ENCODE results near the gene GUCY1A2. TPM values are rescaled to one million over a fixed set of nuclear protein-coding genes. Genes with fewer than 3 reads are reported as not detected.

The GUCY1A2 gene
- total RNA-seq, 1 experiment from 2014 or later: 0.10 TPM

DNA sequence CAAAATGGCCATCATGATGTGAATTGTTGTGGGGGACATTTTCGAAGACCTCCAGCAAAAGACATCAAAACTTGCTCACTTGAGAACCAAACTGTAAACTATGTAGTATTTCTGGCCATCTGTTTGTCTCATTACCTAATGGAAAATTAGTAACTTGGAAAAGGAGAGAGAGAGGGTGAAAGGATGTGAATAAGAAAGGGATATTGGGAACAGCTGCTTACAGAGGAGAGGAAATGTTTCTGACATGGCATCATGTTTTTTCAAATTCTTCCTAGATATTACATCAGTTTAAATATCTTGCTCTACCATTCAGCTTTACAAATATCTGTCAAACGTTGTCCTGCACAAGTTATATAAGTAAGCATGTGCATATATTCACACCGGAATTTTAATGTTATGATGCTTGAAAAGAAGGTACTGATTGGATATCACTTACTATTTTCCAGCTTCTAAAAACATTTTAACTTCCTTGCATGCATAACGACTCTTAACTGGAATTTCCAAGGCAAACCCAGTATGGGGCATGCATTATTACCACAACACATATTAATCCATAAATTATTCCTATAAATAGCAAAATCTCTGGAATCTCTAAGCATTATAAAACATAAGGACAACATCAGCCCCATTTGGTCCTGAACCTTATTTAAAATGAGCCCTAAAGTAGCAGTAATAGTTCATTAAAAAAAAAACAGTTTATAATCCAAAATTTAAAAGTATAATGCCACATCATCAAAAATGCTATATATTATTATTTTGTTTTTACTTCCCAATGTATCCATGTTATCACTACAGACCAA, 20.0 kb downstream of the GUCY1A2 start:
- Histone ChIP-seq H3K4me3 (replicated peaks in 1 of 2; ENCODE audit: low read depth in 1 of 2, low read length in 2 of 2) (no peak overlapping the region), H3K9me2 (ENCODE audit: insufficient read depth) (no peaks in the 10 kb centered on the region), H3K27me3 (ENCODE audit: insufficient read depth, low read length) (0 out of 2 replicates have a peak, but pooled peaks cover 6% of the 10 kb centered on the region), H3K4me1 (ENCODE audit: control insufficient read depth in 1 of 2, insufficient read depth in 2 of 2, low read length in 2 of 2) (no peaks in the 10 kb centered on the region), H3K36me3 (ENCODE audit: control insufficient read depth in 1 of 2, insufficient read depth in 2 of 2, low read length in 2 of 2) (no peaks in the 10 kb centered on the region), H4K20me1 (ENCODE audit: insufficient read depth) (no peaks in the 10 kb centered on the region), H3K9ac (ENCODE audit: low read length) (no peak overlapping the region), H3K9me3 (ENCODE audit: control insufficient read depth in 1 of 2, insufficient read depth in 1 of 2, low read depth in 1 of 2, low read length in 2 of 2) (no peaks in the 10 kb centered on the region), H3K4me2 (ENCODE audit: low read length) (no peak overlapping the region), H3K79me2 (ENCODE audit: insufficient read depth, low read length) (no peaks in the 10 kb centered on the region), H3K27ac (ENCODE audit: low read depth, low read length) (no peak overlapping the region), H2AFZ (ENCODE audit: low read depth, low read length, poor library complexity, severe bottlenecking) (no peak overlapping the region)
- ChIA-PET POLR2A (no interaction called here), CTCF (no interaction called here), RAD21 (ENCODE audit: low non-redundant PET in 1 of 2, low total read pairs in 2 of 2, uncharacterized antibody in 2 of 2, unreplicated experiment in 2 of 2) (no interaction called here)
- TF ChIP-seq TCF7L2 (IDR thresholded peaks at IDR 0.05; ENCODE audit: borderline replicate concordance, extremely low read depth, insufficient read depth, insufficient read length) (no peak), RAD21 (IDR thresholded peaks at IDR 0.05; ENCODE audit: low read depth) (no peak), YY1 (IDR thresholded peaks at IDR 0.05; ENCODE audit: extremely low read depth, insufficient replicate concordance, low read depth, low read length) (no peak), SIN3A (IDR thresholded peaks at IDR 0.05; ENCODE audit: low read depth) (no peak), JUND (IDR thresholded peaks at IDR 0.05) (no peak), EGR1 (IDR thresholded peaks at IDR 0.05; ENCODE audit: low read depth) (no peak), ZFX (IDR thresholded peaks at IDR 0.05) (no peak), ELF1 (IDR thresholded peaks at IDR 0.05; ENCODE audit: borderline replicate concordance, low read depth) (no peak), EZH2 (IDR thresholded peaks at IDR 0.05) (no peak), POLR2A (IDR thresholded peaks at IDR 0.05; ENCODE audit: borderline replicate concordance, extremely low read depth, insufficient read depth, insufficient read length) (no peak), FOSL1 (IDR thresholded peaks at IDR 0.05; ENCODE audit: low read depth) (no peak), SRF (IDR thresholded peaks at IDR 0.05; ENCODE audit: low read depth) (no peak), CEBPB (IDR thresholded peaks at IDR 0.05; ENCODE audit: low read depth) (no peak), POLR2AphosphoS5 (IDR thresholded peaks at IDR 0.05; ENCODE audit: low read depth, low read length) (no peak), EZH2phosphoT487 (IDR thresholded peaks at IDR 0.05; ENCODE audit: borderline replicate concordance) (no peak)
- TF ChIP-seq, protein P1, sequence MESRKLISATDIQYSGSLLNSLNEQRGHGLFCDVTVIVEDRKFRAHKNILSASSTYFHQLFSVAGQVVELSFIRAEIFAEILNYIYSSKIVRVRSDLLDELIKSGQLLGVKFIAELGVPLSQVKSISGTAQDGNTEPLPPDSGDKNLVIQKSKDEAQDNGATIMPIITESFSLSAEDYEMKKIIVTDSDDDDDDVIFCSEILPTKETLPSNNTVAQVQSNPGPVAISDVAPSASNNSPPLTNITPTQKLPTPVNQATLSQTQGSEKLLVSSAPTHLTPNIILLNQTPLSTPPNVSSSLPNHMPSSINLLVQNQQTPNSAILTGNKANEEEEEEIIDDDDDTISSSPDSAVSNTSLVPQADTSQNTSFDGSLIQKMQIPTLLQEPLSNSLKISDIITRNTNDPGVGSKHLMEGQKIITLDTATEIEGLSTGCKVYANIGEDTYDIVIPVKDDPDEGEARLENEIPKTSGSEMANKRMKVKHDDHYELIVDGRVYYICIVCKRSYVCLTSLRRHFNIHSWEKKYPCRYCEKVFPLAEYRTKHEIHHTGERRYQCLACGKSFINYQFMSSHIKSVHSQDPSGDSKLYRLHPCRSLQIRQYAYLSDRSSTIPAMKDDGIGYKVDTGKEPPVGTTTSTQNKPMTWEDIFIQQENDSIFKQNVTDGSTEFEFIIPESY (IDR thresholded peaks at IDR 0.05; ENCODE audit: extremely low read depth, insufficient replicate concordance, low read length): no peak
- TF ChIP-seq, protein P2, sequence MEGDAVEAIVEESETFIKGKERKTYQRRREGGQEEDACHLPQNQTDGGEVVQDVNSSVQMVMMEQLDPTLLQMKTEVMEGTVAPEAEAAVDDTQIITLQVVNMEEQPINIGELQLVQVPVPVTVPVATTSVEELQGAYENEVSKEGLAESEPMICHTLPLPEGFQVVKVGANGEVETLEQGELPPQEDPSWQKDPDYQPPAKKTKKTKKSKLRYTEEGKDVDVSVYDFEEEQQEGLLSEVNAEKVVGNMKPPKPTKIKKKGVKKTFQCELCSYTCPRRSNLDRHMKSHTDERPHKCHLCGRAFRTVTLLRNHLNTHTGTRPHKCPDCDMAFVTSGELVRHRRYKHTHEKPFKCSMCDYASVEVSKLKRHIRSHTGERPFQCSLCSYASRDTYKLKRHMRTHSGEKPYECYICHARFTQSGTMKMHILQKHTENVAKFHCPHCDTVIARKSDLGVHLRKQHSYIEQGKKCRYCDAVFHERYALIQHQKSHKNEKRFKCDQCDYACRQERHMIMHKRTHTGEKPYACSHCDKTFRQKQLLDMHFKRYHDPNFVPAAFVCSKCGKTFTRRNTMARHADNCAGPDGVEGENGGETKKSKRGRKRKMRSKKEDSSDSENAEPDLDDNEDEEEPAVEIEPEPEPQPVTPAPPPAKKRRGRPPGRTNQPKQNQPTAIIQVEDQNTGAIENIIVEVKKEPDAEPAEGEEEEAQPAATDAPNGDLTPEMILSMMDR (IDR thresholded peaks at IDR 0.05 in 2 of 3, conservative IDR thresholded peaks at IDR 0.05 in 1 of 3; ENCODE audit: borderline replicate concordance in 1 of 3, insufficient read depth in 1 of 3, low read depth in 2 of 3, low read length in 2 of 3): no peak
- TF ChIP-seq, protein P3, sequence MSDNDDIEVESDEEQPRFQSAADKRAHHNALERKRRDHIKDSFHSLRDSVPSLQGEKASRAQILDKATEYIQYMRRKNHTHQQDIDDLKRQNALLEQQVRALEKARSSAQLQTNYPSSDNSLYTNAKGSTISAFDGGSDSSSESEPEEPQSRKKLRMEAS (IDR thresholded peaks at IDR 0.05): no peak
- TF ChIP-seq, protein P4, sequence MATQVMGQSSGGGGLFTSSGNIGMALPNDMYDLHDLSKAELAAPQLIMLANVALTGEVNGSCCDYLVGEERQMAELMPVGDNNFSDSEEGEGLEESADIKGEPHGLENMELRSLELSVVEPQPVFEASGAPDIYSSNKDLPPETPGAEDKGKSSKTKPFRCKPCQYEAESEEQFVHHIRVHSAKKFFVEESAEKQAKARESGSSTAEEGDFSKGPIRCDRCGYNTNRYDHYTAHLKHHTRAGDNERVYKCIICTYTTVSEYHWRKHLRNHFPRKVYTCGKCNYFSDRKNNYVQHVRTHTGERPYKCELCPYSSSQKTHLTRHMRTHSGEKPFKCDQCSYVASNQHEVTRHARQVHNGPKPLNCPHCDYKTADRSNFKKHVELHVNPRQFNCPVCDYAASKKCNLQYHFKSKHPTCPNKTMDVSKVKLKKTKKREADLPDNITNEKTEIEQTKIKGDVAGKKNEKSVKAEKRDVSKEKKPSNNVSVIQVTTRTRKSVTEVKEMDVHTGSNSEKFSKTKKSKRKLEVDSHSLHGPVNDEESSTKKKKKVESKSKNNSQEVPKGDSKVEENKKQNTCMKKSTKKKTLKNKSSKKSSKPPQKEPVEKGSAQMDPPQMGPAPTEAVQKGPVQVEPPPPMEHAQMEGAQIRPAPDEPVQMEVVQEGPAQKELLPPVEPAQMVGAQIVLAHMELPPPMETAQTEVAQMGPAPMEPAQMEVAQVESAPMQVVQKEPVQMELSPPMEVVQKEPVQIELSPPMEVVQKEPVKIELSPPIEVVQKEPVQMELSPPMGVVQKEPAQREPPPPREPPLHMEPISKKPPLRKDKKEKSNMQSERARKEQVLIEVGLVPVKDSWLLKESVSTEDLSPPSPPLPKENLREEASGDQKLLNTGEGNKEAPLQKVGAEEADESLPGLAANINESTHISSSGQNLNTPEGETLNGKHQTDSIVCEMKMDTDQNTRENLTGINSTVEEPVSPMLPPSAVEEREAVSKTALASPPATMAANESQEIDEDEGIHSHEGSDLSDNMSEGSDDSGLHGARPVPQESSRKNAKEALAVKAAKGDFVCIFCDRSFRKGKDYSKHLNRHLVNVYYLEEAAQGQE (IDR thresholded peaks at IDR 0.05; ENCODE audit: low read depth): no peak
- intact Hi-C loops (cut with micrococcal nuclease): no loop called here
- BruUV-seq (replicated peaks): no TSS peak
- ATAC-seq: no peak
- DNase-seq (ENCODE audit: low read depth, low spot score): no peak
